Epithelial cell of proximal tubule (primary cell): Measurements from ENCODE around the gene FKBP4. TPM values are rescaled to one million over a fixed set of nuclear protein-coding genes. Genes with fewer than 3 reads are reported as not detected.
A peak's percentile ranks its signal among the peaks of the same experiment; 100 is the strongest.

Source experiments
- DNase-seq: peaks from one replicate; pipeline ENCODE4 v3.0.0-alpha.2; 2011; ENCODE audit warnings: low read depth
- H3K4me3 ChIP-seq: 2 replicates; pipeline ENCODE4 v1.5.1; 2011; ENCODE audit warnings: low read depth, mild to moderate bottlenecking, low read length
- CTCF ChIP-seq: conservative IDR thresholded peaks from 2 replicates; pipeline ENCODE4 v1.5.1; 2012; ENCODE audit warnings: low read depth, mild to moderate bottlenecking, low read length
- total RNA-seq: library from RNA; depleted of rRNA; stranded (reverse); fragments of >200 nt; gene quantifications from 2 replicates; pipeline ENCODE4 v1.2.3, GENCODE V29; 2015

FKBP4 gene
- total RNA-seq, 1 donor from 2014 or later, result 51.9 TPM

GRCh38 chr12:2804393-2805142 lies 9.8 kb downstream of the FKBP4 start:
- TF ChIP-seq CTCF, result no peak
- DNase-seq, result peak; percentile 52
- no peak overlapping the region for H3K4me3 ChIP-seq

- TF ChIP-seq CTCF, result no peak
- DNase-seq, result no peak
- H3K4me3 ChIP-seq, result no peak overlapping the region
Observed at GRCh38 chr12:2805143-2805520, 10.4 kb downstream of the FKBP4 start.

- no peak overlapping the region for H3K4me3 ChIP-seq
- no peak for DNase-seq
- no peak for TF ChIP-seq CTCF
Observed at GRCh38 chr12:2806700-2807099, 11.9 kb downstream of the FKBP4 start.

GRCh38 chr12:2811801-2812200 lies 17.0 kb downstream of the FKBP4 start:
- TF ChIP-seq CTCF, result no peak
- peak overlapping the region; percentile 96 for H3K4me3 ChIP-seq
- no peak for DNase-seq

GRCh38 chr12:2812290-2813213 lies 17.8 kb downstream of the FKBP4 start, which contains the start of gene ITFG2:
TSS of gene ITFG2 (plus strand) at chr12:2812668. CDS start at chr12:2812761, 93 bp downstream.
- TF ChIP-seq CTCF, result no peak
- DNase-seq, result peak; percentile 86
- H3K4me3 ChIP-seq, result peak within 1 kb of the TSS; percentile 96

GRCh38 chr12:2813214-2814185 lies 18.7 kb downstream of the FKBP4 start:
- no peak for DNase-seq
- peak; percentile 80 for TF ChIP-seq CTCF
- H3K4me3 ChIP-seq, result peak overlapping the region; percentile 96
